OCI-LY3 (cell line): ENCODE data around the gene ZNRD2.
"Not testable (repeated sequence)": the region's sequence is repeated elsewhere in the genome, so short reads cannot be mapped to it uniquely, and the experiment has no call there.

Experiments
- H2AFZ ChIP-seq: fragments of 200-600, 300-600 bp; shearing (Covaris generic); 2 replicates; pipeline ENCODE4 v1.6.0; 2014; ENCODE audit warnings: antibody characterized with exemption, low read depth, low read length
- H3K27ac ChIP-seq: fragments of 200-600, 300-600 bp; sonication (generic); 2 replicates; pipeline ENCODE4 v1.5.1; 2014; ENCODE audit warnings: mild to moderate bottlenecking, low read length, moderate library complexity, mixed read lengths
- H3K27me3 ChIP-seq: fragments of 200-600, 300-600 bp; sonication (generic); 2 replicates; pipeline ENCODE4 v1.6.1; 2014; ENCODE audit warnings: low read depth, low read length, mixed read lengths
- H3K36me3 ChIP-seq: fragments of 200-600, 300-600 bp; sonication (generic); replicated peaks from 2 replicates; pipeline ENCODE3; 2014; ENCODE audit warnings: low read depth, low read length, mixed read lengths
- H3K4me1 ChIP-seq: fragments of 300-600, 200-600 bp; sonication (generic); 2 replicates; pipeline ENCODE4 v1.6.1; 2014; ENCODE audit warnings: low read length, mixed read lengths
- H3K4me2 ChIP-seq: fragments of 200-600, 300-600 bp; sonication (generic); 2 replicates; pipeline ENCODE4 v1.6.1; 2014; ENCODE audit warnings: low read length, mixed read lengths
- H3K4me3 ChIP-seq: fragments of 300-600, 200-600 bp; sonication (generic); 2 replicates; pipeline ENCODE4 v1.5.1; 2014; ENCODE audit warnings: antibody characterized with exemption, mild to moderate bottlenecking, low read length, moderate library complexity
- H3K79me2 ChIP-seq: fragments of 300-600, 200-600 bp; shearing (Covaris generic); 2 replicates; pipeline ENCODE4 v1.6.1; 2014; ENCODE audit warnings: mild to moderate bottlenecking, low read length, mixed read lengths
- H3K9ac ChIP-seq: fragments of 300-600, 200-600 bp; shearing (Covaris generic); 2 replicates; pipeline ENCODE4 v1.6.0; 2014; ENCODE audit warnings: mild to moderate bottlenecking, low read length, moderate library complexity
- H3K9me3 ChIP-seq: fragments of 200-600, 300-600 bp; shearing (Covaris generic); 2 replicates; pipeline ENCODE4 v1.6.1; 2014; ENCODE audit warnings: low read length, mixed read lengths; ENCODE audit not compliant: insufficient read depth
- H4K20me1 ChIP-seq: fragments of 200-600, 300-600 bp; sonication (generic); 2 replicates; pipeline ENCODE4 v1.6.1; 2016; ENCODE audit warnings: low read length, mixed read lengths; ENCODE audit not compliant: insufficient read depth
- EZH2phosphoT487 ChIP-seq: fragments of 200-600 bp; shearing (Covaris generic); IDR thresholded peaks from 2 replicates; pipeline ENCODE4 v1.6.1; 2018; ENCODE audit warnings: antibody characterized with exemption, mixed run types, low read depth
- TF ChIP-seq, protein P1 (sequence below): fragments of 200-600, 300-600 bp; sonication (generic); IDR thresholded peaks from 2 replicates; pipeline ENCODE4 v1.5.1; 2014; ENCODE audit warnings: antibody characterized with exemption, low read length, low read depth

ZNRD2 gene

DNA sequence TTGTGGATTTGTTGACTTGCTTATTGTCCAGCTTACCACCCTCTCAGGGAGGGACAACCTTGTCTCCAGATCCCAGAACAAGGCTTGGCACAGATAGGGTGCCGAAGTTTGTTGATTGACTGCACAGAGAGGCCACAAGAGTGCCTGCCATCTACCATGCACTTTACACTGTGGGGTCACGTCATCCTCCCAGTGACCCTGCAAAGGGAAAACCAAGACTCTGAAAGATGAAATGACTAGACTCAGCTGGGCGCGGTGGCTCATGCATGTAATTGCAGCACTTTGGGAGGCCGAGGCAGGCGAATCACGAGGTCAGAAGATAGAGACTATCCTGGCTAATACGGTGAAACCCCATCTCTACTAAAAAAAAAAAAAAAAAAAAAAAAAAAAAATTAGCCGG is 7.5 kb upstream of the ZNRD2 start:
- Histone ChIP-seq H3K27ac (no peak overlapping the region), H3K9ac (no peak overlapping the region), H3K79me2 (peaks cover 2% of the 10 kb centered on the region), H3K27me3 (peaks cover 9% of the 10 kb centered on the region), H3K4me3 (peak overlapping the region; percentile 56), H4K20me1 (no peaks in the 10 kb centered on the region), H3K9me3 (no peaks in the 10 kb centered on the region), H3K4me2 (peak overlapping the region; percentile 79), H2AFZ (peak overlapping the region; percentile 74; the same call in 1 of the 2 replicates), H3K4me1 (peaks cover 14% of the 10 kb centered on the region), H3K36me3 (peaks cover 5% of the 10 kb centered on the region)
- no peak for TF ChIP-seq EZH2phosphoT487
- TF ChIP-seq, protein P1, sequence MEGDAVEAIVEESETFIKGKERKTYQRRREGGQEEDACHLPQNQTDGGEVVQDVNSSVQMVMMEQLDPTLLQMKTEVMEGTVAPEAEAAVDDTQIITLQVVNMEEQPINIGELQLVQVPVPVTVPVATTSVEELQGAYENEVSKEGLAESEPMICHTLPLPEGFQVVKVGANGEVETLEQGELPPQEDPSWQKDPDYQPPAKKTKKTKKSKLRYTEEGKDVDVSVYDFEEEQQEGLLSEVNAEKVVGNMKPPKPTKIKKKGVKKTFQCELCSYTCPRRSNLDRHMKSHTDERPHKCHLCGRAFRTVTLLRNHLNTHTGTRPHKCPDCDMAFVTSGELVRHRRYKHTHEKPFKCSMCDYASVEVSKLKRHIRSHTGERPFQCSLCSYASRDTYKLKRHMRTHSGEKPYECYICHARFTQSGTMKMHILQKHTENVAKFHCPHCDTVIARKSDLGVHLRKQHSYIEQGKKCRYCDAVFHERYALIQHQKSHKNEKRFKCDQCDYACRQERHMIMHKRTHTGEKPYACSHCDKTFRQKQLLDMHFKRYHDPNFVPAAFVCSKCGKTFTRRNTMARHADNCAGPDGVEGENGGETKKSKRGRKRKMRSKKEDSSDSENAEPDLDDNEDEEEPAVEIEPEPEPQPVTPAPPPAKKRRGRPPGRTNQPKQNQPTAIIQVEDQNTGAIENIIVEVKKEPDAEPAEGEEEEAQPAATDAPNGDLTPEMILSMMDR: no peak

DNA sequence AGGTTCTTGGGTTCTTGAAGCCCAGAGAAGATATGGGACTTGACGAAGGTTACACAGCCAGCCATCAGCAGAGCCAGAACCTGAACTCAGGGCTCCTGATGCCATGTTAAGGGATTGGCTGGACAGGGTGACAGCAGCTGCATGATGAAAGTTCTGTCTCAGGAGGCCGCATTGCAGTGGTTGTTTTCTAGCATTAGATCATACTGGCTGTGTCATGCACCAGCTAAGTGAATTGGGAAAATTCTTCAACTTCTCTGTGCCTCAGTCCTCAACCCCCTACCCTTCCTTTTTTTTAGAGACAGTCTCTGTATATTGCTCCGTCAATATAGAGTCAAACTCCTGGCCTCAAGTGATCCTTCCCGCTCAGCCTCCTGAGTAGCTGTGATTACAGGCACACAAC is 6.7 kb upstream of the ZNRD2 start:
- Histone ChIP-seq H3K4me3 (no peak overlapping the region; the same call in 1 of the 2 replicates), H3K79me2 (peaks cover 10% of the 10 kb centered on the region), H3K36me3 (peaks cover 9% of the 10 kb centered on the region), H3K4me2 (peak overlapping the region; percentile 79), H3K27me3 (peaks cover 9% of the 10 kb centered on the region), H3K9me3 (no peaks in the 10 kb centered on the region), H2AFZ (no peak overlapping the region), H4K20me1 (no peaks in the 10 kb centered on the region), H3K4me1 (peaks cover 16% of the 10 kb centered on the region), H3K27ac (no peak overlapping the region), H3K9ac (no peak overlapping the region)
- no peak for TF ChIP-seq EZH2phosphoT487
- TF ChIP-seq, protein P1: no peak

GRCh38 chr11:65564879-65565559 is 5.3 kb upstream of the ZNRD2 start:
- Histone ChIP-seq H3K4me1 (peaks cover 14% of the 10 kb centered on the region), H3K36me3 (peaks cover 12% of the 10 kb centered on the region), H3K79me2 (peaks cover 21% of the 10 kb centered on the region)
- not testable (repeated sequence) for H3K4me2 ChIP-seq, H3K9me3 ChIP-seq, H2AFZ ChIP-seq, H3K27me3 ChIP-seq, H3K9ac ChIP-seq, H3K4me3 ChIP-seq, H4K20me1 ChIP-seq, H3K27ac ChIP-seq

DNA sequence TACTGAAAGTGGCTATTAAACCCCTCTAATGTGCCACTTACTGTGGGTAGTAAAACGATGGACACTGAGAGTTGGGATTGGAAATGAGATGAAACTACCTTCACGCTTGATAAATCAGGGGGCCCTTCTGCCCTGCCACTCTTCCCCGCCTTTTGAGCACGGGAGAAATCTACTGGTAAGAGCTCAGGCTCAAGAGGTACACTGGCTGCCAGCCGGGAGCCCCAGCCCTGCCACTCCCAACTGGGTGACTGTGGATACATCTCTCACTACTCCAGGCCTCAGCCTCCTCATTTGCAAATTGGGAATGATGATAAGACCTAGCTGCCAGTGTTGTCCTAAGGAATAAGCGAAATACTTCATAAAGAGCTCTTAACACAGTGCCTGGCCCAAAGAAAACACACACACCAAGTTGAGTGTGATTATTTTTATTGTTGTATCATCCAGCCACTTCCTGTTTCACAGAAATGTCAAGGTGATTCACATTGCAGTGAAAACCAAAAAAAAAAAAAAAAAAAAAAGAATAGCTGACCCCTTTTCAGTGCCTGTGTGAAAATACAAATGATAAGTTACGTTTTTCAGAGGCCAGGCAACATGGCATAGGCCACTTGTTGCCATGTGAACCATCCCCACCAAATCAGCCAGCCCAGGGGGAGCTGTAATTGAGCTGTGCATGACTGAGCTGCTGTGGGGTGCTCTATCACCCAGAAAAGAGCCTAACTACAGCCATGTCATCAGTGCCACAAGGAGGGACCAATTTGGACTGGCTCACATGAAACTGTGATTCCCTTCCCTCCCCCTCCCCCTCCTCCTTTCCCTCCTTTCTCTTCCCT is 4.4 kb upstream of the ZNRD2 start:
- Histone ChIP-seq H3K4me1 (peaks cover 14% of the 10 kb centered on the region), H3K9ac (no peak overlapping the region), H3K4me2 (no peak overlapping the region)

More for the DNA sequence above, 4.4 kb upstream of the ZNRD2 start:
- no peaks in the 10 kb centered on the region for H3K27me3 ChIP-seq
- no peaks in the 10 kb centered on the region for H3K9me3 ChIP-seq
- peaks cover 27% of the 10 kb centered on the region for H3K79me2 ChIP-seq
- no peaks in the 10 kb centered on the region for H4K20me1 ChIP-seq
- H3K27ac ChIP-seq: no peak overlapping the region
- H3K4me3 ChIP-seq: no peak overlapping the region
- TF ChIP-seq, protein P1: no peak
- no peak for TF ChIP-seq EZH2phosphoT487
- no peak overlapping the region for H2AFZ ChIP-seq
- peaks cover 12% of the 10 kb centered on the region for H3K36me3 ChIP-seq
